Right atrium auricular region (tissue), 2 donors: ENCODE results near the gene SLC22A23. TPM values are rescaled to one million over a fixed set of nuclear protein-coding genes. Genes with fewer than 3 reads are reported as not detected.

Experiments used
- DNase-seq: peaks from one replicate; pipeline ENCODE4 v3.0.0-alpha.2; 2019; ENCODE audit warnings: low spot score
- H3K27ac ChIP-seq, 2 donors: fragments of 200-600 bp; sonication (generic); 1 replicate in 1 of 2; 2 replicates in 1 of 2; pipeline ENCODE4 v1.5.1; 2016 to 2019
- H3K27me3 ChIP-seq, 2 donors: fragments of 200-600 bp; sonication (generic); one replicate each; pipeline versions ENCODE4 v1.5.1 to v1.6.0; 2017 to 2019
- H3K36me3 ChIP-seq: fragments of 200-600 bp; sonication (generic); one replicate; pipeline ENCODE4 v1.5.1; 2016
- H3K4me1 ChIP-seq, 2 donors: fragments of 200-600 bp; sonication (generic); one replicate each; pipeline versions ENCODE4 v1.5.1 to v1.6.0; 2017 to 2019
- H3K4me3 ChIP-seq, 2 donors: fragments of 200-600 bp; sonication (generic); 1 replicate in 1 of 2; 2 replicates in 1 of 2; pipeline ENCODE4 v1.5.1; 2017 to 2019; ENCODE audit warnings: mild to moderate bottlenecking in 1 of 2, moderate library complexity in 1 of 2
- H3K9me3 ChIP-seq, 2 donors: fragments of 200-600 bp; sonication (generic); one replicate each; pipeline ENCODE4 v1.5.1; 2019
- CTCF ChIP-seq, 2 donors: fragments of 200-600 bp; sonication (generic); IDR thresholded peaks; one replicate each; pipeline ENCODE4 v1.5.1; 2019; ENCODE audit warnings: antibody characterized with exemption in 2 of 2
- total RNA-seq, 2 donors: library from RNA; depleted of rRNA; stranded (reverse); fragments of >200 nt; gene quantifications; one replicate each; pipeline ENCODE4 v1.1.0, GENCODE V29; 2016

The SLC22A23 gene
- total RNA-seq, 2 donors from 2014 or later = 2.9 to 7.2 TPM

GRCh38 chr6:3339811-3340210 lies 117.0 kb downstream of the SLC22A23 start:
- TF ChIP-seq CTCF (IDR thresholded peaks at IDR 0.05) = no peak
- Histone ChIP-seq H3K4me1 (peaks cover 0 to 11% of the 10 kb centered on the region in 2 donors), H3K27ac (no peak overlapping the region), H3K27me3 (no peaks in the 10 kb centered on the region), H3K4me3 (no peak overlapping the region), H3K36me3 (no peaks in the 10 kb centered on the region), H3K9me3 (no peaks in the 10 kb centered on the region)
- no peak for DNase-seq

- peaks cover 0 to 19% of the 10 kb centered on the region in 2 donors for H3K4me1 ChIP-seq
Measured at GRCh38 chr6:3337521-3338350, 119.1 kb downstream of the SLC22A23 start.

GRCh38 chr6:3336859-3337515 lies 119.9 kb downstream of the SLC22A23 start:
- no peak overlapping the region for H3K27ac ChIP-seq
- no peaks in the 10 kb centered on the region for H3K27me3 ChIP-seq
- peaks cover 0 to 19% of the 10 kb centered on the region in 2 donors for H3K4me1 ChIP-seq
- no peaks in the 10 kb centered on the region for H3K9me3 ChIP-seq
- H3K36me3 ChIP-seq = no peaks in the 10 kb centered on the region
- no peak overlapping the region for H3K4me3 ChIP-seq
- no peak for DNase-seq
- no peak for TF ChIP-seq CTCF (IDR thresholded peaks at IDR 0.05)

More at GRCh38 chr6:3337521-3338350, 119.1 kb downstream of the SLC22A23 start:
- Histone ChIP-seq H3K27me3 (no peaks in the 10 kb centered on the region), H3K36me3 (no peaks in the 10 kb centered on the region), H3K27ac (no peak overlapping the region), H3K4me3 (no peak overlapping the region), H3K9me3 (no peaks in the 10 kb centered on the region)
- TF ChIP-seq CTCF (IDR thresholded peaks at IDR 0.05) = no peak
- DNase-seq = no peak

- TF ChIP-seq CTCF (IDR thresholded peaks at IDR 0.05) = no peak
- no peak for DNase-seq
- Histone ChIP-seq H3K9me3 (no peaks in the 10 kb centered on the region), H3K27ac (no peak overlapping the region), H3K27me3 (no peaks in the 10 kb centered on the region), H3K4me3 (no peak overlapping the region), H3K36me3 (no peaks in the 10 kb centered on the region), H3K4me1 (peaks cover 0 to 19% of the 10 kb centered on the region in 2 donors)
Measured at GRCh38 chr6:3336066-3336786, 120.6 kb downstream of the SLC22A23 start.

- no peak overlapping the region for H3K4me3 ChIP-seq
- DNase-seq = no peak
- H3K27ac ChIP-seq = no peak overlapping the region
- H3K9me3 ChIP-seq = no peaks in the 10 kb centered on the region
- no peaks in the 10 kb centered on the region for H3K36me3 ChIP-seq
- H3K27me3 ChIP-seq = no peaks in the 10 kb centered on the region
- no peak for TF ChIP-seq CTCF (IDR thresholded peaks at IDR 0.05)
- H3K4me1 ChIP-seq = peaks cover 0 to 19% of the 10 kb centered on the region in 2 donors
Measured at GRCh38 chr6:3335169-3335568, 121.7 kb downstream of the SLC22A23 start.
